Stomach (tissue), 8 donors: ENCODE data around the gene OR2T1. TPM values are rescaled to one million over a fixed set of nuclear protein-coding genes. Genes with fewer than 3 reads are reported as not detected.

Experiments
- polyA plus RNA-seq, 3 donors: library from polyadenylated mRNA; stranded (reverse); fragments of 200-250 nt; gene quantifications; one replicate each; pipeline ENCODE4 v1.2.3, GENCODE V29; 2013
- total RNA-seq, 5 donors: library from RNA; depleted of rRNA; stranded (reverse); fragments of >200 nt; gene quantifications; one replicate each; pipeline versions ENCODE4 v1.1.0 to v1.2.3, GENCODE V29; 2014 to 2016
- donor health status: healthy with polysubstance abuse.
- donor health status: Bipolar disorder and iron deficiency.
- donor health status: healthy.

The OR2T1 gene
- total and polyA plus RNA-seq, 8 donors: not detected

Other genes with a start within 250 kb of the OR2T1 start
- gene OR2M2, start 228.2 kb upstream of the OR2T1 start, total RNA-seq: not detected
- not detected for gene OR2M2, start 228.2 kb upstream of the OR2T1 start, polyA plus RNA-seq
- gene OR2M3, start 205.8 kb upstream of the OR2T1 start, total RNA-seq: under 1 TPM in 1 of 5 donors, not detected in 4; 0.45 TPM
- gene OR2M3, start 205.8 kb upstream of the OR2T1 start, polyA plus RNA-seq: not detected
- gene OR2M4, start 171.6 kb upstream of the OR2T1 start, total RNA-seq: not detected
- not detected for gene OR2M4, start 171.6 kb upstream of the OR2T1 start, polyA plus RNA-seq
- not detected for gene OR2T33, start 125.1 kb upstream of the OR2T1 start, total RNA-seq
- gene OR2T33, start 125.1 kb upstream of the OR2T1 start, polyA plus RNA-seq: not detected
- gene OR2T12, start 99.6 kb upstream of the OR2T1 start, total RNA-seq: not detected
- gene OR2T12, start 99.6 kb upstream of the OR2T1 start, polyA plus RNA-seq: not detected
- not detected for gene OR2M7, start 78.5 kb upstream of the OR2T1 start, total RNA-seq
- gene OR2M7, start 78.5 kb upstream of the OR2T1 start, polyA plus RNA-seq: not detected
- gene OR14C36, start 54.3 kb upstream of the OR2T1 start, total RNA-seq: not detected
- gene OR14C36, start 54.3 kb upstream of the OR2T1 start, polyA plus RNA-seq: not detected
- not detected for gene OR2T4, start 41.4 kb upstream of the OR2T1 start, total RNA-seq
- gene OR2T4, start 41.4 kb upstream of the OR2T1 start, polyA plus RNA-seq: not detected
- gene OR2T6, start 27.3 kb upstream of the OR2T1 start, total RNA-seq: under 1 TPM in 1 of 5 donors, not detected in 4; under 0.01 TPM
- not detected for gene OR2T6, start 27.3 kb upstream of the OR2T1 start, polyA plus RNA-seq
- gene OR2T2, start 42.6 kb downstream of the OR2T1 start, total RNA-seq: not detected
- gene OR2T2, start 42.6 kb downstream of the OR2T1 start, polyA plus RNA-seq: not detected
- gene OR2T3, start 70.3 kb downstream of the OR2T1 start, total RNA-seq: not detected
- gene OR2T3, start 70.3 kb downstream of the OR2T1 start, polyA plus RNA-seq: not detected
- not detected for gene OR2T5, start 85.5 kb downstream of the OR2T1 start, total RNA-seq
- gene OR2T5, start 85.5 kb downstream of the OR2T1 start, polyA plus RNA-seq: not detected
- gene OR2G6, start 105.0 kb downstream of the OR2T1 start, total RNA-seq: not detected
- not detected for gene OR2G6, start 105.0 kb downstream of the OR2T1 start, polyA plus RNA-seq
- gene OR2T29, start 159.7 kb downstream of the OR2T1 start, total RNA-seq: not detected
- not detected for gene OR2T29, start 159.7 kb downstream of the OR2T1 start, polyA plus RNA-seq
- not detected for gene OR2T34, start 171.7 kb downstream of the OR2T1 start, total RNA-seq
- not detected for gene OR2T34, start 171.7 kb downstream of the OR2T1 start, polyA plus RNA-seq
- gene OR2T10, start 194.7 kb downstream of the OR2T1 start, total RNA-seq: not detected
- gene OR2T10, start 194.7 kb downstream of the OR2T1 start, polyA plus RNA-seq: not detected
- not detected for gene OR2T11, start 232.0 kb downstream of the OR2T1 start, total RNA-seq
- not detected for gene OR2T11, start 232.0 kb downstream of the OR2T1 start, polyA plus RNA-seq
- gene OR2T35, start 242.2 kb downstream of the OR2T1 start, total RNA-seq: not detected
- gene OR2T35, start 242.2 kb downstream of the OR2T1 start, polyA plus RNA-seq: not detected